ENCODE results near the gene CNTN2.

The CNTN2 gene

DNA sequence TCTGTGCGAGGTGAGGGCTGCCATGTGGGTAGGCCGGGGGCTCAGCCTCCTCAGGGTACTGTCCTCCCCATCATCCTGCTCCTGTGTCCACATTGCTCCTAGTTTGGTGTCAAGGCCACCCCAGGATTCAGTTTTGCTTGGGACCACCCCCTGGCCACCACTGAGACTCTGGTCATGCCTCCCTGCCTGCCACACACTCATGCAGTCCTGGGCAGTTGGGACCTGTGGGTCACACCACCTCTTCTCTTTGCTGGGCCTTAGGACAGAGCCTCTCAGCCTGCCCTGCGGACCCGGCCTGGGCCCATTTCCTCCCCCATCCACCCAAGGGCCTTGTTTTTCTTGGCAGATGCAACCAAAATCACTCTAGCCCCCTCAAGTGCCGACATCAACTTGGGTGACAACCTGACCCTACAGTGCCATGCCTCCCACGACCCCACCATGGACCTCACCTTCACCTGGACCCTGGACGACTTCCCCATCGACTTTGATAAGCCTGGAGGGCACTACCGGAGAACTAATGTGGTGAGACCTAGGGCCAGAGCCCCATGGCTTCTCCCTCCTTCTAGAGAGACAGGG is 21.8 kb downstream of the CNTN2 start:
- no peak overlapping the region for H3K27ac ChIP-seq (ENCODE audit: low read length)
- no peaks in the 10 kb centered on the region for H3K36me3 ChIP-seq (ENCODE audit: control insufficient read depth in 1 of 2, insufficient read depth in 2 of 2, low read length in 2 of 2)
- H3K27me3 ChIP-seq (ENCODE audit: low read depth, low read length), result no peaks in the 10 kb centered on the region
- H3K4me1 ChIP-seq (ENCODE audit: control insufficient read depth in 1 of 2, insufficient read depth in 2 of 2, low read length in 2 of 2), result peaks cover 0 to 13% of the 10 kb centered on the region in 2 donors
- H3K4me3 ChIP-seq (ENCODE audit: low read depth in 1 of 2, low read length in 2 of 2), result no peak overlapping the region
- H3K9me3 ChIP-seq (ENCODE audit: control insufficient read depth in 1 of 2, low read length in 2 of 2), result no peaks in the 10 kb centered on the region

DNA sequence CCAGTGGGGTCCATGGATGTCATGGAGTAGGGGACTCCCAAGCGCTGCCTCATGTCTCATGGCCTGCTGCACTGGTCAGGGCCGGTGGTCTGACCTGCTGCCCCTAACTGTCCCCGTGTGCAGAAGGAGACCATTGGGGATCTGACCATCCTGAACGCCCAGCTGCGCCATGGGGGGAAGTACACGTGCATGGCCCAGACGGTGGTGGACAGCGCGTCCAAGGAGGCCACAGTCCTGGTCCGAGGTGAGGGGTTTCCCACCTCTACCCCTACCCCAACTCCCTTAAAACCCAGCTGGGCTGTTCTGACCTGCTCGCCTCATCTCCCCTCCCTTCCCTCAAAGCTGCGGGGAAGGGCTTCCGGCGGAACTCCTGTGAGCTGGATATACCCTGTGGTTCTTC is 22.7 kb downstream of the CNTN2 start:
- no peak overlapping the region for H3K27ac ChIP-seq (ENCODE audit: low read length)
- H3K27me3 ChIP-seq (ENCODE audit: low read depth, low read length), result no peaks in the 10 kb centered on the region
- no peaks in the 10 kb centered on the region for H3K36me3 ChIP-seq (ENCODE audit: control insufficient read depth in 1 of 2, insufficient read depth in 2 of 2, low read length in 2 of 2)
- no peak overlapping the region for H3K4me3 ChIP-seq (ENCODE audit: low read depth in 1 of 2, low read length in 2 of 2)
- peaks cover 0 to 13% of the 10 kb centered on the region in 2 donors for H3K4me1 ChIP-seq (ENCODE audit: control insufficient read depth in 1 of 2, insufficient read depth in 2 of 2, low read length in 2 of 2)
- no peaks in the 10 kb centered on the region for H3K9me3 ChIP-seq (ENCODE audit: control insufficient read depth in 1 of 2, low read length in 2 of 2)

DNA sequence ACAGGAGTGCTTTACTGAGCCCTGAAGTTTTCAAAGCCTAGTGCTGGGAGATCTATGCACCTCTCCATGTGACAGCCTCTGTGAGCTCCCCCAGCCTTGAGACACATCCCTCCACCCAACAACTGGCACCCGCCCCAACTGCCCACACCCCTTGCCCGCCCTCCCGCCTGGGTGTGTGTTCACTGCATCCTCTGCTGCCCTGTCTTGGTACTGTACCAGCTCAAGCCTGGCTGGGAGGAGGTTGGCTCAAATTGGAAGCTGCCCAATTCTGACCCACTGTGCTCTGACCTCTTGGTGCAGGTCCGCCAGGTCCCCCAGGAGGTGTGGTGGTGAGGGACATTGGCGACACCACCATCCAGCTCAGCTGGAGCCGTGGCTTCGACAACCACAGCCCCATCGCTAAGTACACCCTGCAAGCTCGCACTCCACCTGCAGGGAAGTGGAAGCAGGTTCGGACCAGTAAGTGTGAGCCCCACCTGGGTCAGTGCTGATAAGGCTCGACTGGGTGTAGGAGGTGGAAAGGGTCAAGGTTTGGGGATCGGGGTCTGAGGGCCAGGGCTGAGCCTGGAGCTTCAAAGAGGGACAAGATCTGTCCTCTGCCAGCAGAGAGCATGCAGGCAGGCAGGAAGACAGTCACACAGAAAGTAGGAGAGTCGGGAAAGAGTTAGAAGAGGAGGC is 23.3 kb downstream of the CNTN2 start:
- no peaks in the 10 kb centered on the region for H3K9me3 ChIP-seq (ENCODE audit: control insufficient read depth in 1 of 2, low read length in 2 of 2)
- no peak overlapping the region for H3K4me3 ChIP-seq (ENCODE audit: low read depth in 1 of 2, low read length in 2 of 2)
- no peaks in the 10 kb centered on the region for H3K27me3 ChIP-seq (ENCODE audit: low read depth, low read length)
- no peaks in the 10 kb centered on the region for H3K36me3 ChIP-seq (ENCODE audit: control insufficient read depth in 1 of 2, insufficient read depth in 2 of 2, low read length in 2 of 2)
- H3K4me1 ChIP-seq (ENCODE audit: control insufficient read depth in 1 of 2, insufficient read depth in 2 of 2, low read length in 2 of 2), result peaks cover 0 to 12% of the 10 kb centered on the region in 2 donors
- no peak overlapping the region for H3K27ac ChIP-seq (ENCODE audit: low read length)

DNA sequence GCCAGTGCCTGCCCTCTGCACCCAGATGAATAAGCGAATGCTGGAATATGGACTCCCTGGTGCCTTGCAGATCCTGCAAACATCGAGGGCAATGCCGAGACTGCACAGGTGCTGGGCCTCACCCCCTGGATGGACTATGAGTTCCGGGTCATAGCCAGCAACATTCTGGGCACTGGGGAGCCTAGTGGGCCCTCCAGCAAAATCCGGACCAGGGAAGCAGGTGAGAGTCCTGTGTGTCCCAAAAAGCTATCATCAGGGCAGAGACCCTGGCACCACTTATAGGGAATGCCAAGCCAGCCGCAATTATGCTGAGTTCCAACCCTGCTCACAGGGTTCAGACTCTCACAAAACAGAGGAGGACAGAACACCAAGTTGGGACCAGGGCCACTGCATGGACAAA is 24.0 kb downstream of the CNTN2 start:
- H3K27ac ChIP-seq (ENCODE audit: low read length), result no peak overlapping the region

DNA sequence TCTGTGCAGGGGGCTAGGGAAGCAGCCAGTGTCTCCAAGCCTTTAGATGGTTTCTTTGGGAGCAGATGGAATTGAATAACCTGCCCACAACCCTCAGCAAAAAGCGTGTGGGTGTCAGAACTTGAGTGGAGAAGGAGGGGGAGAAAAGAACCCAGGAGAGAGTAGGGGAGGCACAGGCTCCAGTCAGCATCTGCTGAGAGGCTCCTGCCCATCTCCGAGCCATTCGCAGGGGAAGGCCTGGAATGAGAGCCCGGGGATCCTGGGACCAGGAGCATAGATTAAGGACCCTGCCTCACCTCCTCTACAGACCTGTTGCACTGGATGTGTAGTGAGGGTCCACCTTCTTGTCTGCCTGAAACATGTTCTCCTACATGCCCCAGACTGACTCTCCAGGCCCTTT is 25.0 kb downstream of the CNTN2 start:
- H3K9me3 ChIP-seq (ENCODE audit: control insufficient read depth in 1 of 2, low read length in 2 of 2), result no peaks in the 10 kb centered on the region
- no peak overlapping the region for H3K4me3 ChIP-seq (ENCODE audit: low read depth in 1 of 2, low read length in 2 of 2)
- peaks cover 0 to 5% of the 10 kb centered on the region in 2 donors for H3K4me1 ChIP-seq (ENCODE audit: control insufficient read depth in 1 of 2, insufficient read depth in 2 of 2, low read length in 2 of 2)
- H3K27ac ChIP-seq (ENCODE audit: low read length), result no peak overlapping the region
- H3K27me3 ChIP-seq (ENCODE audit: low read depth, low read length), result no peaks in the 10 kb centered on the region
- no peaks in the 10 kb centered on the region for H3K36me3 ChIP-seq (ENCODE audit: control insufficient read depth in 1 of 2, insufficient read depth in 2 of 2, low read length in 2 of 2)

More for the DNA sequence above, 24.0 kb downstream of the CNTN2 start:
- Histone ChIP-seq H3K4me1 (ENCODE audit: control insufficient read depth in 1 of 2, insufficient read depth in 2 of 2, low read length in 2 of 2) (peaks cover 0 to 5% of the 10 kb centered on the region in 2 donors), H3K27me3 (ENCODE audit: low read depth, low read length) (no peaks in the 10 kb centered on the region), H3K36me3 (ENCODE audit: control insufficient read depth in 1 of 2, insufficient read depth in 2 of 2, low read length in 2 of 2) (no peaks in the 10 kb centered on the region), H3K4me3 (ENCODE audit: low read depth in 1 of 2, low read length in 2 of 2) (no peak overlapping the region), H3K9me3 (ENCODE audit: control insufficient read depth in 1 of 2, low read length in 2 of 2) (no peaks in the 10 kb centered on the region)

DNA sequence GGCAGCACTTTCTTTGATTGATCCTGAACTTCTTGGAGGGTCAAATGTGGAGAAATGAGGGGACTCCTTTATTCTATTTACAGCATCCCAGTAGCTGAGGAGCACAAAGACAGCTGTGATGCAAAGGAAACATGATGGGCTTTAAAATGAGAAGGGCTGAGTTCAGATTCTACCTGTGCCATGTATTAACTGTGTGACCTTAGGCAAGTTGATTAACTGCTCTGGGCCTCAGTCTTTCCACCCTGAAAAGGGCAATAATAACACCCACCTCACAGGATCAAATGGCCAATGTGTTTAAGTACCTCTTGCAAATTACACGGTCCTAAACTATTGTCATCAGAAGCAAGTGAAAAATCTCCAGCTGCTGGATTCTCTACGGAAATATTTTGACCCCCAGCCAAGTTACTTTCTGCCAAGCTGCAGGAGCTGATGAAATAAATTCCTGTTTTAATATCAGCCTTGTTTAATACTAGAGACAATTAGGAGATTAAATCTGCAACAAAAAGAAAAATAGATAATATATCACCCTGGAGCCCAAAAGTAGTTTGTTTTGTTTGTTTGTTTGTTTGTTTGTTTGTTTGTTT is 25.5 kb downstream of the CNTN2 start:
- H3K27ac ChIP-seq (ENCODE audit: low read length), result no peak overlapping the region
- no peaks in the 10 kb centered on the region for H3K36me3 ChIP-seq (ENCODE audit: control insufficient read depth in 1 of 2, insufficient read depth in 2 of 2, low read length in 2 of 2)

DNA sequence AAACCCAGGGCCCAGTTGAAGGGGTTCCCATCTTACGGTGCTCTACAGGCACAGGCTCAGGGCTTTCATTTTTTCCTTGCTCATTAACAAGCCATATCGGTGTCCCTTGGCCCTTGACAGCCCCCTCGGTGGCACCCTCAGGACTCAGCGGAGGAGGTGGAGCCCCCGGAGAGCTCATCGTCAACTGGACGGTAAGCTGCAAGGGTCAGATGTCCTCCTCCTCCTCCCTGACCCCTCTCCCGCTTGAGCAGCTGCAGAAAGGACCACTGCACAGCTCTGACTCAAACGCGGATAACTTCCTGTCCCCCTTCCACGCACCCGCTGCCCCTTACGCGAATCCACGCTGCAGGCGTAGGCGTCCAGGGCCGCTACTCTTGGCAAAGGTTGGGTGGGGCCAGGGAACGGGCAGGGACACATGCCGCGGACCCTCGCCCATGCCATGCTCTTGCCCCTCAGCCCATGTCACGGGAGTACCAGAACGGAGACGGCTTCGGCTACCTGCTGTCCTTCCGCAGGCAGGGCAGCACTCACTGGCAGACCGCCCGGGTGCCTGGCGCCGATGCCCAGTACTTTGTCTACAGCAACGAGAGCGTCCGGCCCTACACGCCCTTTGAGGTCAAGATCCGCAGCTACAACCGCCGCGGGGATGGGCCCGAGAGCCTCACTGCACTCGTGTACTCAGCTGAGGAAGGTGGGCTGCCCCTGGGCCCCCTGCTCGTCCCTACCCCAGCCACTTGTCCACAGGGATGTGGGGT is 26.5 kb downstream of the CNTN2 start:
- H3K27me3 ChIP-seq (ENCODE audit: low read depth, low read length), result no peaks in the 10 kb centered on the region
- no peaks in the 10 kb centered on the region for H3K9me3 ChIP-seq (ENCODE audit: control insufficient read depth in 1 of 2, low read length in 2 of 2)
- no peaks in the 10 kb centered on the region for H3K36me3 ChIP-seq (ENCODE audit: control insufficient read depth in 1 of 2, insufficient read depth in 2 of 2, low read length in 2 of 2)
- peaks cover 0 to 5% of the 10 kb centered on the region in 2 donors for H3K4me1 ChIP-seq (ENCODE audit: control insufficient read depth in 1 of 2, insufficient read depth in 2 of 2, low read length in 2 of 2)
- H3K4me3 ChIP-seq (ENCODE audit: low read depth in 1 of 2, low read length in 2 of 2), result no peak overlapping the region
- H3K27ac ChIP-seq (ENCODE audit: low read length), result no peak overlapping the region

More for the DNA sequence above, 25.5 kb downstream of the CNTN2 start:
- no peaks in the 10 kb centered on the region for H3K9me3 ChIP-seq (ENCODE audit: control insufficient read depth in 1 of 2, low read length in 2 of 2)
- peaks cover 0 to 5% of the 10 kb centered on the region in 2 donors for H3K4me1 ChIP-seq (ENCODE audit: control insufficient read depth in 1 of 2, insufficient read depth in 2 of 2, low read length in 2 of 2)
- H3K4me3 ChIP-seq (ENCODE audit: low read depth in 1 of 2, low read length in 2 of 2), result no peak overlapping the region
- no peaks in the 10 kb centered on the region for H3K27me3 ChIP-seq (ENCODE audit: low read depth, low read length)

DNA sequence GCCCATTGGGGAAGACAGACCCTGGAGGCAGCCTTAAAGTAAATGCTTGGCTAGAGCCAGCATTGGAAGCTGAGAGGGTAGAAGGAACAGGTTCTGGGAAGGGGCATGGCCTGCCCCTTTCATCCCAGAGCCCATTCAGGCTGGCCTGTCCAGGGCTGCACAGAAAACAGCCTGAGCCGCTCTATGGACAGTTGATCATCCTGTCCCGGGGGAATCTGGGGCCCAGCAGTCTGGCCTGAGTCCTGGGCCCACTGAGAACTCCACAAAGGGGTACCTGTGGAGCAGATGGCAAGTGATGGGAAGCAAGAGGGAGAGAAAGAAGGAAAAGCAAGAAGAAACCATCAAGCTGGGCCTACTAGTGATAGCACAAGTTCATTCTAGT is 28.0 kb downstream of the CNTN2 start:
- Histone ChIP-seq H3K27ac (ENCODE audit: low read length) (no peak overlapping the region), H3K9me3 (ENCODE audit: control insufficient read depth in 1 of 2, low read length in 2 of 2) (no peaks in the 10 kb centered on the region), H3K36me3 (ENCODE audit: control insufficient read depth in 1 of 2, insufficient read depth in 2 of 2, low read length in 2 of 2) (no peaks in the 10 kb centered on the region), H3K4me3 (ENCODE audit: low read depth in 1 of 2, low read length in 2 of 2) (no peak overlapping the region), H3K27me3 (ENCODE audit: low read depth, low read length) (no peaks in the 10 kb centered on the region), H3K4me1 (ENCODE audit: control insufficient read depth in 1 of 2, insufficient read depth in 2 of 2, low read length in 2 of 2) (peaks cover 0 to 5% of the 10 kb centered on the region in 2 donors)

DNA sequence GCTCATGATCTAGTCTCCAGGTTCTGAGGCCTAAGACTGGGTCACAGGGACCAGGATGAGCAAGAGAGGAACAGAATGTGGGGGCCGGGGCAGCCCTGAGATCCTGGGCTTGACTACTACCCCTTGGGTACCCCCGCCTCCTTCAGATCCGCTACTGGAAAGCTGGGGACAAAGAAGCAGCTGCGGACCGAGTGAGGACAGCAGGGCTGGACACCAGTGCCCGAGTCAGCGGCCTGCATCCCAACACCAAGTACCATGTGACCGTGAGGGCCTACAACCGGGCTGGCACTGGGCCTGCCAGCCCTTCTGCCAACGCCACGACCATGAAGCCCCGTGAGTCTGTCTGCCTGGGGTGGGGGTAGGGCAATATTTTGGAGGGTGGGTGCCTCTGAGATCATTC is 28.8 kb downstream of the CNTN2 start:
- Histone ChIP-seq H3K27ac (ENCODE audit: low read length) (no peak overlapping the region), H3K36me3 (ENCODE audit: control insufficient read depth in 1 of 2, insufficient read depth in 2 of 2, low read length in 2 of 2) (no peaks in the 10 kb centered on the region), H3K4me1 (ENCODE audit: control insufficient read depth in 1 of 2, insufficient read depth in 2 of 2, low read length in 2 of 2) (peaks cover 0 to 5% of the 10 kb centered on the region in 2 donors), H3K9me3 (ENCODE audit: control insufficient read depth in 1 of 2, low read length in 2 of 2) (no peaks in the 10 kb centered on the region), H3K4me3 (ENCODE audit: low read depth in 1 of 2, low read length in 2 of 2) (no peak overlapping the region), H3K27me3 (ENCODE audit: low read depth, low read length) (no peaks in the 10 kb centered on the region)

DNA sequence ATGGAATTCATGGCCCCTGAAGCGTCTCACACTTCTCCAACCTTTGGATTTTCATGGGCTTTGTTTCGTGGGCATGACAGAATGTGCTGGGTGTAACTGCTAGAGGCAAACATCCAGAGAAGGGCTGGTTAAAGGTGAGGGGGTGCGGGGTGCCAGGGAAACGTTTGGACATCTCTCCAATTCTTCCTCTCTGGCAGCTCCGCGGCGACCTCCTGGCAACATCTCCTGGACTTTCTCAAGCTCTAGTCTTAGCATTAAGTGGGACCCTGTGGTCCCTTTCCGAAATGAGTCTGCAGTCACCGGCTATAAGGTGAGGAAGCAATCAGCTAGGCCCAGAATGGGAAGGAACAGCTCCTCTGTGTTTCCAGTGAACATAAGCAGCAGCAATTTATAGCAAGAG is 29.3 kb downstream of the CNTN2 start:
- Histone ChIP-seq H3K4me1 (ENCODE audit: control insufficient read depth in 1 of 2, insufficient read depth in 2 of 2, low read length in 2 of 2) (peaks cover 0 to 5% of the 10 kb centered on the region in 2 donors), H3K36me3 (ENCODE audit: control insufficient read depth in 1 of 2, insufficient read depth in 2 of 2, low read length in 2 of 2) (no peaks in the 10 kb centered on the region), H3K27ac (ENCODE audit: low read length) (no peak overlapping the region), H3K4me3 (ENCODE audit: low read depth in 1 of 2, low read length in 2 of 2) (no peak overlapping the region), H3K27me3 (ENCODE audit: low read depth, low read length) (no peaks in the 10 kb centered on the region), H3K9me3 (ENCODE audit: control insufficient read depth in 1 of 2, low read length in 2 of 2) (no peaks in the 10 kb centered on the region)

DNA sequence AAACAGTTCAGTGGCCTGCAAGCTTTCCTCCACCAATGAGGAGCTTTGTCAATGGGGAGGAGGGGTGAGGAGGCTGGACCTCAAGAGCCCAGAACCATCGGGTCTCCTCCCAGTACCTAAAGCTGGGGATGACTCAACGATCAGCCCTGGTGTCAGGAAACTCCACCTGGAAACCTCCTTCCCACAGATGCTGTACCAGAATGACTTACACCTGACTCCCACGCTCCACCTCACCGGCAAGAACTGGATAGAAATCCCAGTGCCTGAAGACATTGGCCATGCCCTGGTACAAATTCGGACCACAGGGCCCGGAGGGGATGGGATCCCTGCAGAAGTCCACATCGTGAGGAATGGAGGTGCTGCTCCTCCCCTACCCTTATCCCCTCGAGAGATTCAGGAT is 29.9 kb downstream of the CNTN2 start:
- Histone ChIP-seq H3K27ac (ENCODE audit: low read length) (no peak overlapping the region), H3K9me3 (ENCODE audit: control insufficient read depth in 1 of 2, low read length in 2 of 2) (no peaks in the 10 kb centered on the region), H3K36me3 (ENCODE audit: control insufficient read depth in 1 of 2, insufficient read depth in 2 of 2, low read length in 2 of 2) (no peaks in the 10 kb centered on the region), H3K4me3 (ENCODE audit: low read depth in 1 of 2, low read length in 2 of 2) (no peak overlapping the region), H3K4me1 (ENCODE audit: control insufficient read depth in 1 of 2, insufficient read depth in 2 of 2, low read length in 2 of 2) (peaks cover 0 to 5% of the 10 kb centered on the region in 2 donors), H3K27me3 (ENCODE audit: low read depth, low read length) (no peaks in the 10 kb centered on the region)
